Small intestine (tissue), 7 donors: ENCODE data around the gene CREBL2. TPM values are rescaled to one million over a fixed set of nuclear protein-coding genes. Genes with fewer than 3 reads are reported as not detected.

Source experiments
- DNase-seq, 2 donors: peaks; one replicate each; pipeline versions ENCODE4 v3.0.0 to v3.0.0-alpha.2; 2013
- FAIRE-seq: peaks from 2 replicates; lab custom pipeline; 2012; peaks lifted over from hg19 to GRCh38; lab: Jason Lieb, UNC
- H3K27ac ChIP-seq, 3 donors: one replicate each; pipeline ENCODE4 v1.5.1; 2013; ENCODE audit warnings: low read length in 2 of 3, mild to moderate bottlenecking in 2 of 3, control low read depth in 1 of 3, inconsistent platforms in 1 of 3, low read depth in 1 of 3, moderate library complexity in 1 of 3
- H3K27me3 ChIP-seq, 3 donors: one replicate each; pipeline ENCODE4 v1.6.1; 2013; ENCODE audit warnings: low read length in 3 of 3, inconsistent platforms in 1 of 3; ENCODE audit not compliant: control insufficient read depth in 3 of 3, insufficient read depth in 3 of 3
- H3K36me3 ChIP-seq, 3 donors: one replicate each; pipeline ENCODE4 v1.6.1; 2013; ENCODE audit warnings: low read length in 3 of 3, inconsistent platforms in 1 of 3, low read depth in 1 of 3, mild to moderate bottlenecking in 1 of 3, moderate library complexity in 1 of 3; ENCODE audit not compliant: control insufficient read depth in 3 of 3, insufficient read depth in 2 of 3
- H3K4me1 ChIP-seq, 3 donors: one replicate each; pipeline ENCODE4 v1.6.1; 2013; ENCODE audit warnings: low read length in 2 of 3, inconsistent platforms in 1 of 3, low read depth in 1 of 3, mild to moderate bottlenecking in 1 of 3, moderate library complexity in 1 of 3; ENCODE audit not compliant: control insufficient read depth in 3 of 3, insufficient read depth in 2 of 3
- H3K4me3 ChIP-seq, 3 donors: one replicate each; pipeline ENCODE4 v1.5.1; 2013; ENCODE audit warnings: low read length in 3 of 3, control low read depth in 1 of 3, inconsistent platforms in 1 of 3, low read depth in 1 of 3, mild to moderate bottlenecking in 1 of 3, moderate library complexity in 1 of 3
- H3K9me3 ChIP-seq, 2 donors: one replicate each; pipeline ENCODE4 v1.6.1; 2013; ENCODE audit warnings: low read depth in 1 of 2, low read length in 1 of 2; ENCODE audit not compliant: control insufficient read depth in 2 of 2, insufficient read depth in 1 of 2
- WGBS, 3 donors: extraction: QIAGEN DNeasy Blood & Tissue Kit; methylation state at CpG; one replicate each; pipeline ENCODE4 v1.1.7; 2013; 5-methylcytosine and 5-hydroxymethylcytosine counted together
- polyA plus RNA-seq, 4 donors: library from polyadenylated mRNA; stranded (reverse) in 3 of 4; unstranded in 1 of 4; fragments of 200-250 nt in 3 of 4; fragments of 120-200 nt in 1 of 4; gene quantifications; one replicate each; pipeline versions ENCODE4 v1.2.1 to v1.2.3, GENCODE V29; 2013
- donor health status: healthy with polysubstance abuse.
- donor health status: control.
- donor health status: control.
- donor health status: Bipolar disorder and iron deficiency.
- donor health status: healthy.

CREBL2 gene
- polyA plus RNA-seq, 4 donors = 16.9 to 37.2 (median 23.4) TPM

DNA sequence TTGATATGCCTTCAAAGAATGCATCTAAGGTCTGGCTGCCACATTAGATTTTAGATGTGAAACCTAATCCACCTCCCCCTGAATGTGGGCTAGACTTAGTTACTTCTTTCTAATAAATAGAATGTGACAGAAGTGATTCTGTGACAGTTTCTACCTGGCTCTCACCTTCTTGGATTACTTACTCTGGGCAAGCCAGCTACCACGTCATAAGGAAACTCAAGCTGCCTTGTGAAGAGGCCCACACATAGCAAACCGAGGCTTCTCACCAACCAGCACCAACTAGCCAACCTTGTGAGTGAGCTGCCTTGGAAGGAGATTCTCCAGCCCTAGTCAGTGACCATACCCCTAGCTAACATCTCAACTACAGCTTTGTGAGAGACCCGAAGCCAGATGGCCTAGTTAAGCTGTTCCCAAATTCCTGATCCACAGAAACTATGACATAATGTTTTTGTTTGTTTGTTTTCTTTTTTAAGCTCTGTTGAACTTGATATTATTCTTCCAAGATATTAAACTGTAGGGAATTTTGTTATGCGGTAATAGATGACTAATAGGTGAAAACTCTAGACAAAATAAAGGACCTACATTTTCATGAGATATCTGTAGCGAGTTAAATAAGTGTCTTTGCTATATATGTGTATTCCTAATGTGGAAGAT lies 78.1 kb downstream of the CREBL2 start:
- no peak for FAIRE-seq
- WGBS, 3 donors = 82 to 91% (median 87%) methylated on average over 5 of the region's 5 CpGs

GRCh38 chr12:12691549-12691948 lies 79.9 kb downstream of the CREBL2 start:
- no peak for DNase-seq
- no peak overlapping the region for H3K4me3 ChIP-seq
- H3K36me3 ChIP-seq = no peaks in the 10 kb centered on the region
- WGBS, 3 donors = 82 to 93% (median 88%) methylated on average over 2 of the region's 2 CpGs
- no peaks in the 10 kb centered on the region for H3K27me3 ChIP-seq
- H3K9me3 ChIP-seq = no peaks in the 10 kb centered on the region
- H3K27ac ChIP-seq = no peak overlapping the region
- no peak for FAIRE-seq
- H3K4me1 ChIP-seq = no peaks in the 10 kb centered on the region

More for the DNA sequence above, 78.1 kb downstream of the CREBL2 start:
- no peaks in the 10 kb centered on the region for H3K9me3 ChIP-seq
- DNase-seq = no peak
- no peaks in the 10 kb centered on the region for H3K4me1 ChIP-seq
- no peak overlapping the region for H3K4me3 ChIP-seq
- H3K27me3 ChIP-seq = no peaks in the 10 kb centered on the region
- no peaks in the 10 kb centered on the region for H3K36me3 ChIP-seq
- no peak overlapping the region for H3K27ac ChIP-seq

GRCh38 chr12:12693111-12693671 lies 81.5 kb downstream of the CREBL2 start:
- no peaks in the 10 kb centered on the region for H3K27me3 ChIP-seq
- no peak overlapping the region for H3K4me3 ChIP-seq
- H3K27ac ChIP-seq = no peak overlapping the region
- H3K9me3 ChIP-seq = no peaks in the 10 kb centered on the region
- H3K36me3 ChIP-seq = no peaks in the 10 kb centered on the region
- WGBS, 3 donors = 68 to 76% (median 72%) methylated on average over 3 of the region's 3 CpGs
- FAIRE-seq (no peak), DNase-seq (no peak)
- no peaks in the 10 kb centered on the region for H3K4me1 ChIP-seq

Other genes with a start within 250 kb of the CREBL2 start
- 10 to 100 TPM; 22.5 to 83.4 (median 30.1) TPM for gene DUSP16, start 49.0 kb upstream of the CREBL2 start, polyA plus RNA-seq
- gene GPR19, start 84.3 kb downstream of the CREBL2 start, polyA plus RNA-seq = under 1 TPM in 2 of 4 donors, not detected in 2; 0.59 to 0.95 TPM
- gene CDKN1B, start 105.5 kb downstream of the CREBL2 start, polyA plus RNA-seq = 10 to 100 TPM; 33.8 to 80.1 (median 50.2) TPM
- 10 to 100 TPM in 1 of 4 donors, 1 to 10 TPM in 2, under 1 TPM in 1; 0.22 to 29.9 (median 4.8) TPM for gene APOLD1, start 173.8 kb downstream of the CREBL2 start, polyA plus RNA-seq
- gene DDX47, start 201.5 kb downstream of the CREBL2 start, polyA plus RNA-seq = 10 to 100 TPM; 25.5 to 52.7 (median 33.6) TPM